ENCODE data around the gene REEP5. TPM values are rescaled to one million over a fixed set of nuclear protein-coding genes. Genes with fewer than 3 reads are reported as not detected.
A peak's percentile ranks its signal among the peaks of the same experiment; 100 is the strongest.

REEP5 gene
- total RNA-seq, 1 donor from 2014 or later = 89.1 TPM

- H3K27me3 ChIP-seq = no peaks in the 10 kb centered on the region
- no peak for TF ChIP-seq CTCF (IDR thresholded peaks at IDR 0.05)
- TF ChIP-seq POLR2AphosphoS5 (IDR thresholded peaks at IDR 0.05; ENCODE audit: insufficient read depth in 1 of 2, low read depth in 1 of 2) = no peak
- no peak for TF ChIP-seq POLR2A (IDR thresholded peaks at IDR 0.05)
- intact Hi-C loops (cut with DNase I) = no loop called here
- peaks cover 0 to 5% of the 10 kb centered on the region in 2 donors for H3K36me3 ChIP-seq
- H3K4me1 ChIP-seq = peaks cover 37% of the 10 kb centered on the region
- DNase-seq (ENCODE audit: extremely low spot score in 2 of 2) = no peak
- H3K4me3 ChIP-seq = no peak overlapping the region
- H3K9me3 ChIP-seq = no peaks in the 10 kb centered on the region
- peak overlapping the region; percentile 89 for H3K27ac ChIP-seq
Measured at GRCh38 chr5:112923148-112923917, 1.3 kb upstream of the REEP5 start.

GRCh38 chr5:112921026-112921832, 798 bp downstream of the REEP5 start:
- H3K9me3 ChIP-seq = no peaks in the 10 kb centered on the region
- DNase-seq (ENCODE audit: extremely low spot score in 2 of 2) = peak in 1 of 2 donors; percentile 88
- TF ChIP-seq CTCF (IDR thresholded peaks at IDR 0.05) (no peak), POLR2A (IDR thresholded peaks at IDR 0.05) (peak in 1 of 2 donors; percentile 23), POLR2AphosphoS5 (IDR thresholded peaks at IDR 0.05; ENCODE audit: insufficient read depth in 1 of 2, low read depth in 1 of 2) (peak in 1 of 2 donors; percentile 63)
- peak overlapping the region; percentile 89 for H3K27ac ChIP-seq
- H3K27me3 ChIP-seq = no peaks in the 10 kb centered on the region
- H3K4me1 ChIP-seq = peaks cover 58% of the 10 kb centered on the region
- intact Hi-C loops (cut with DNase I) = no loop called here
- peaks cover 0 to 8% of the 10 kb centered on the region in 2 donors for H3K36me3 ChIP-seq
- peak overlapping the region; percentile 83 to 87 for H3K4me3 ChIP-seq

GRCh38 chr5:112919972-112920371, 2.1 kb downstream of the REEP5 start:
- Histone ChIP-seq H3K4me1 (peaks cover 70% of the 10 kb centered on the region), H3K4me3 (no peak overlapping the region), H3K27me3 (no peaks in the 10 kb centered on the region), H3K9me3 (no peaks in the 10 kb centered on the region), H3K27ac (no peak overlapping the region), H3K36me3 (peaks cover 0 to 8% of the 10 kb centered on the region in 2 donors)
- no peak for TF ChIP-seq POLR2AphosphoS5 (IDR thresholded peaks at IDR 0.05; ENCODE audit: insufficient read depth in 1 of 2, low read depth in 1 of 2)
- DNase-seq (ENCODE audit: extremely low spot score in 2 of 2) = no peak
- intact Hi-C loops (cut with DNase I) = no loop called here

- no peaks in the 10 kb centered on the region for H3K27me3 ChIP-seq
- no peak for TF ChIP-seq POLR2AphosphoS5 (IDR thresholded peaks at IDR 0.05; ENCODE audit: insufficient read depth in 1 of 2, low read depth in 1 of 2)
- H3K9me3 ChIP-seq = no peaks in the 10 kb centered on the region
- no peak overlapping the region for H3K27ac ChIP-seq
- no peak overlapping the region for H3K4me3 ChIP-seq
- intact Hi-C loops (cut with DNase I) = no loop called here
- peaks cover 0 to 8% of the 10 kb centered on the region in 2 donors for H3K36me3 ChIP-seq
- H3K4me1 ChIP-seq = peaks cover 70% of the 10 kb centered on the region
- DNase-seq (ENCODE audit: extremely low spot score in 2 of 2) = no peak
Measured at GRCh38 chr5:112918679-112919078, 3.3 kb downstream of the REEP5 start.

GRCh38 chr5:112918136-112918535, 3.9 kb downstream of the REEP5 start:
- Histone ChIP-seq H3K9me3 (no peaks in the 10 kb centered on the region), H3K27me3 (no peaks in the 10 kb centered on the region), H3K4me3 (no peak overlapping the region), H3K4me1 (peaks cover 67% of the 10 kb centered on the region), H3K27ac (no peak overlapping the region), H3K36me3 (peaks cover 0 to 8% of the 10 kb centered on the region in 2 donors)
- no peak for DNase-seq (ENCODE audit: extremely low spot score in 2 of 2)
- intact Hi-C loops (cut with DNase I) = no loop called here
- TF ChIP-seq POLR2AphosphoS5 (IDR thresholded peaks at IDR 0.05; ENCODE audit: insufficient read depth in 1 of 2, low read depth in 1 of 2) (no peak), CTCF (IDR thresholded peaks at IDR 0.05) (no peak), POLR2A (IDR thresholded peaks at IDR 0.05) (no peak)

Data from vagina (tissue), 2 donors.